Endothelial cell of umbilical vein (primary cell): Measurements from ENCODE around the gene HOXC13. TPM values are rescaled to one million over a fixed set of nuclear protein-coding genes. Genes with fewer than 3 reads are reported as not detected.

ENCODE experiments used
- BruUV-seq: library from RNA; stranded (reverse); fragments of 400-500 nt; replicated peaks from 2 replicates; lab custom pipeline; 2021; lab: Mats Ljungman, UMichigan
- CTCF ChIA-PET: fragments of 300-600, 350-600 bp; sonication (Branson Sonifier 250); formaldehyde crosslinking; loops from one replicate; lab custom pipeline; 2021; ENCODE audit warnings: antibody characterized with exemption, inconsistent platforms; lab: Charles Lee
- POLR2A ChIA-PET: fragments of 300-600, 350-600 bp; sonication (Branson Sonifier 250); formaldehyde crosslinking; loops from one replicate; lab custom pipeline; 2021; ENCODE audit warnings: antibody characterized with exemption, inconsistent platforms; lab: Charles Lee
- DNase-seq: peaks from one replicate; pipeline ENCODE4 v3.0.0-alpha.2; 2011; ENCODE audit warnings: low read depth, low spot score
- FAIRE-seq: peaks from 2 replicates; lab custom pipeline; 2011; peaks lifted over from hg19 to GRCh38; lab: Jason Lieb, UNC
- H2AFZ ChIP-seq: 2 replicates; pipeline ENCODE4 v1.6.0; 2012; ENCODE audit warnings: low read depth, low read length, control low read depth, inconsistent platforms
- H3K27ac ChIP-seq: 2 replicates; pipeline ENCODE4 v1.5.1; 2011; ENCODE audit warnings: low read depth, mild to moderate bottlenecking, control low read depth, low read length, moderate library complexity; ENCODE audit not compliant: insufficient read depth
- H3K27me3 ChIP-seq, 2 experiments: 2 replicates each; pipeline versions ENCODE4 v1.6.0 to v1.6.1; 2011; ENCODE audit warnings: low read length in 2 of 2, mixed read lengths in 1 of 2; ENCODE audit not compliant: control insufficient read depth in 2 of 2, insufficient read depth in 2 of 2
- H3K36me3 ChIP-seq, 2 experiments: 2 replicates in 1 of 2; 3 replicates in 1 of 2; pipeline ENCODE4 v1.5.1; 2011; ENCODE audit warnings: low read length in 2 of 2, mild to moderate bottlenecking in 1 of 2, moderate library complexity in 1 of 2; ENCODE audit not compliant: control insufficient read depth in 2 of 2, insufficient read depth in 2 of 2; ENCODE audit errors: extremely low read depth in 1 of 2
- H3K4me1 ChIP-seq: 3 replicates; pipeline ENCODE4 v1.5.1; 2011; ENCODE audit warnings: mild to moderate bottlenecking, low read length; ENCODE audit not compliant: control insufficient read depth, insufficient read depth; ENCODE audit errors: extremely low read depth
- H3K4me2 ChIP-seq: 2 replicates; pipeline ENCODE4 v1.6.1; 2011; ENCODE audit warnings: low read length, control low read depth, mixed read lengths; ENCODE audit not compliant: insufficient read depth
- H3K4me3 ChIP-seq, 3 experiments: fragments of 200-600 bp in 1 of 3; sonication (generic), shearing (Covaris generic) in 1 of 3; replicated peaks in 1 of 3; 2 replicates each; pipeline ENCODE4 v1.5.1; 2011 to 2016; ENCODE audit warnings: control low read depth in 3 of 3, low read length in 3 of 3, mild to moderate bottlenecking in 2 of 3, inconsistent platforms in 1 of 3, low read depth in 1 of 3, moderate library complexity in 1 of 3; ENCODE audit not compliant: insufficient read depth in 1 of 3
- H3K79me2 ChIP-seq: 2 replicates; pipeline ENCODE4 v1.6.0; 2012; ENCODE audit warnings: low read length, inconsistent platforms; ENCODE audit not compliant: control insufficient read depth, insufficient read depth
- H3K9ac ChIP-seq: replicated peaks from 2 replicates; pipeline ENCODE3; 2011; ENCODE audit warnings: low read length, control low read depth; ENCODE audit not compliant: insufficient read depth; ENCODE audit errors: extremely low read depth
- H3K9me1 ChIP-seq: replicated peaks from 3 replicates; pipeline ENCODE4 v1.6.0; 2011; ENCODE audit warnings: mild to moderate bottlenecking, low read length; ENCODE audit not compliant: control insufficient read depth, insufficient read depth; ENCODE audit errors: extremely low read depth
- H3K9me3 ChIP-seq: replicated peaks from 2 replicates; pipeline ENCODE4 v1.5.1; 2012; ENCODE audit warnings: low read length, inconsistent platforms; ENCODE audit not compliant: control insufficient read depth, insufficient read depth
- H4K20me1 ChIP-seq: replicated peaks from 2 replicates; pipeline ENCODE3; 2011; ENCODE audit warnings: mild to moderate bottlenecking, low read length; ENCODE audit not compliant: control insufficient read depth, insufficient read depth; ENCODE audit errors: extremely low read depth
- CTCF ChIP-seq, 2 donors: IDR thresholded peaks; 1 replicate in 1 of 2; 2 replicates in 1 of 2; pipeline ENCODE4 v1.5.1; 2011; ENCODE audit warnings: low read length in 2 of 2, mild to moderate bottlenecking in 2 of 2, moderate library complexity in 2 of 2, control low read depth in 1 of 2, inconsistent platforms in 1 of 2, low read depth in 1 of 2; ENCODE audit not compliant: insufficient read depth in 1 of 2; ENCODE audit errors: extremely low read depth in 1 of 2
- EZH2 ChIP-seq: IDR thresholded peaks from 2 replicates; pipeline ENCODE4 v1.6.1; 2012; ENCODE audit warnings: borderline replicate concordance, low read depth, mild to moderate bottlenecking, moderate library complexity, low read length, inconsistent platforms; ENCODE audit not compliant: severe bottlenecking
- FOS ChIP-seq: IDR thresholded peaks from 2 replicates; pipeline ENCODE4 v1.6.1; 2011; ENCODE audit warnings: mild to moderate bottlenecking, low read length, moderate library complexity, borderline replicate concordance; ENCODE audit not compliant: insufficient read depth
- GATA2 ChIP-seq: IDR thresholded peaks from 2 replicates; pipeline ENCODE4 v1.7.0; 2011; ENCODE audit warnings: low read depth, mild to moderate bottlenecking, moderate library complexity, mixed read lengths, low read length; ENCODE audit not compliant: insufficient read length, insufficient read depth
- JUN ChIP-seq: IDR thresholded peaks from 2 replicates; pipeline ENCODE4 v1.6.1; 2011; ENCODE audit warnings: borderline replicate concordance, low read depth; ENCODE audit not compliant: insufficient read length, insufficient read depth
- MAX ChIP-seq: IDR thresholded peaks from 2 replicates; pipeline ENCODE4 v1.6.1; 2011; ENCODE audit not compliant: insufficient read depth, insufficient read length
- MYC ChIP-seq: IDR thresholded peaks from one replicate; pipeline ENCODE4 v1.6.1; 2011; ENCODE audit warnings: mild to moderate bottlenecking, low read depth, low read length
- POLR2A ChIP-seq: IDR thresholded peaks from 2 replicates; pipeline ENCODE4 v1.6.1; 2012; ENCODE audit warnings: low read depth, mild to moderate bottlenecking, control low read depth, low read length
- POLR2AphosphoS5 ChIP-seq: IDR thresholded peaks from 2 replicates; pipeline ENCODE4 v1.6.1; 2012; ENCODE audit warnings: low read depth, mild to moderate bottlenecking, control low read depth, low read length, moderate library complexity; ENCODE audit not compliant: insufficient read depth
- dilution Hi-C: fragments of 300-500 bp; cut with MboI; formaldehyde crosslinking; loops from one replicate; pipeline ENCODE4 v1.15.0; 2019; ENCODE audit warnings: low sequenced_read_pairs; ENCODE audit not compliant: extremely low pct_ligation_motif_present
- intact Hi-C: fragments of 100-400 bp; cut with micrococcal nuclease; formaldehyde crosslinking; loops from one replicate; pipeline ENCODE4 v1.10.0; 2022
- polyA plus RNA-seq, 4 experiments: library from polyadenylated mRNA; depleted of rRNA in 3 of 4; stranded (reverse) in 3 of 4; unstranded in 1 of 4; fragments of >200 nt; gene quantifications; 2 replicates each; pipeline versions ENCODE4 v1.2.1 to v1.2.3, GENCODE V29; 2011 to 2012; ENCODE audit warnings: missing spikeins in 1 of 4
- total RNA-seq: library from RNA; stranded (reverse); gene quantifications from 2 replicates; pipeline ENCODE4 v1.2.3, GENCODE V29; 2021

The HOXC13 gene
- total and polyA plus RNA-seq, 2 donors (not counting 3 experiments of a cell fraction or from before 2014, with no cell fraction given), result not detected

- H3K79me2 ChIP-seq, result no peaks in the 10 kb centered on the region
- dilution Hi-C loops, result no loop called here
- TF ChIP-seq MAX (peak; percentile 28), EZH2 (no peak), POLR2AphosphoS5 (no peak), GATA2 (no peak), MYC (no peak), FOS (peak; percentile 58), POLR2A (no peak), CTCF (IDR thresholded peaks at IDR 0.05; ENCODE audit: extremely low read depth in 1 of 2, insufficient read depth in 1 of 2, low read depth in 1 of 2, low read length in 2 of 2) (peak; percentile 47 to 72), JUN (peak; percentile 55)
- DNase-seq (peak; percentile 71), FAIRE-seq (peak; percentile 74)
- H3K9me3 ChIP-seq, result no peaks in the 10 kb centered on the region
- H3K4me1 ChIP-seq, result no peaks in the 10 kb centered on the region
- no peak within 1 kb of the TSS for H2AFZ ChIP-seq
- H3K27ac ChIP-seq, result no peak within 1 kb of the TSS
- BruUV-seq, result no TSS peak
- H3K9me1 ChIP-seq, result no peaks in the 10 kb centered on the region
- intact Hi-C loops, result loop anchor here (1.0 to 5.0 kb wide), 2 partner anchors 216 to 283 kb away; no protein-coding TSS in a partner anchor
- no peaks in the 10 kb centered on the region for H4K20me1 ChIP-seq
- ChIA-PET CTCF (interaction anchor here (0.6 to 3.9 kb wide), 21 partner anchors 9 to 374 kb away, joined by 3 to 44 read pairs (median 5); partner anchors contain the start of genes HOXC5, HOXC8 and SMUG1), POLR2A (no interaction called here)
- no peak within 1 kb of the TSS for H3K4me3 ChIP-seq
- H3K9ac ChIP-seq, result no peak within 1 kb of the TSS
- H3K4me2 ChIP-seq, result no peak within 1 kb of the TSS
- H3K36me3 ChIP-seq, result no peaks in the 10 kb centered on the region
- peaks cover 89 to 93% of the 10 kb centered on the region in 2 experiments for H3K27me3 ChIP-seq
Observed at GRCh38 chr12:53984901-53985691, 46.5 kb downstream of the HOXC13 start, which contains the start of gene HOXC10. Gene HOXC10 (plus strand): TSS chr12:53985146. CDS start chr12:53985260, 114 bp downstream.
